NCI-H187 (cell line): ENCODE results near the gene SNX5.
"Not testable (repeated sequence)": the region's sequence is repeated elsewhere in the genome, so short reads cannot be mapped to it uniquely, and the experiment has no call there.

Source experiments
- DNase-seq, 2 experiments: peaks; one replicate each; lab custom pipeline; 2025; lab: John Stamatoyannopoulos, UW

The SNX5 gene

DNA sequence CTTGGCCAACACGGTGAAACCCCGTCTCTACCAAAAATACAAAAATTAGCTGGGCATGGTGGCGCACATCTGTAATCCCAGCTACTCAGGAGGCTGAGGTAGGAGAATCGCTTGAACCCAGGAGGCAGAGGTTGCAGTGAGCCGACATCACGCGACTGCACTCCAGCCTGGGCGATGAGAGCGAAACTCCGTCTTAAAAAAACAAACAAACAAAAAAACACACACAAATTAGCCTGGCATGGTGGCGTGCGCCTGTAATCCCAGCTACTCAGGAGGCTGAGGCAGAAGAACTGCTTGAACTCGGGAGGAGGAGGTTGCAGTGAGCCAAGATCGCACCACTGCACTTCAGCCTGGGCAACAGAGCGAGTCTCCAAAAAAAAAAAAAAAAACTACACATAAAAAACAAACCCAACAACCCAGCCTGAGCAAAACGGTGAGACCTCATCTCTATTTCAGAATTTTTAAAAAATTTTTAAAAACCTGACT, 8.2 kb downstream of the SNX5 start:
- not testable (repeated sequence) for DNase-seq

GRCh38 chr20:17959257-17959627, 9.4 kb downstream of the SNX5 start:
- no peak for DNase-seq

DNA sequence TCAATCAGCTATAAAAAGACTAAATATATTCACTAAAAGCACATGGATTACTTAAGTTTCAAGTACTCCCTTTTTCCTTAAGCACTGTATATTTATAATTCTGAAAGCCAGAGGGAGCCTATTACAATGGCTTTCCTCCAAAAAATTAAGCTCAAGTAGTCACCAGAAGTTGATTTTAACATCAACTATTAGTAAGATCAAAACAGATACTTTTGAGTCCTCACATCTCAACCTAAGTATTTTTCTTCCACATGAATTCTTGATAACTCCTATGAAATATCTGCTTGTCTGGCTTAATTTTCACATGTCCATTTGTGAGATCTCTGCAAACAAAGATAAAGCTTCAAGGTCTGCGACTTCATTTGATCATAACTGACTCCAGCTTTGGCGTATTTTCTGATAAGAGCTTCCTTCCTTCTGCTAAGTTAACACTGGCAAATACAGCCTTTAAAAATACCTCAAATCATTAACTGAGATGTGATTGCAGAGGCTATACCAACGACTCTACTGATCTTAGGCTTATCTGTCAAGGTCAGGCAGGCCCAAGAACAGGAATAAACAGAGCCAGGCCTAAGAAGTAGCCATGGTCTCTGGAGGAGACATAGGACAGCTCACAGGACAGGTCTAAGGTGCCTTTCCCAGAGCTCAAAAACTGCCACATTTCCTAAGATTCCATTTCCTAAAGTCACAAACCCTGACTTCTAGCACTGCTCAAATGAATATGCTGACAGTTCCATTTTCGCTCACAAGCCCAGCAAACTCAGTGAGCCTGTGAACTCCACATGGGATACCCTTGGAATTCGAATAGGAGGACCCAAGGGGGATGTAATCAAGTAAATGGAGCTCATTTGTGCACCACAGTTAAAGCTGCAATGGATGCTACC, 10.0 kb downstream of the SNX5 start:
- DNase-seq: no peak

GRCh38 chr20:17957505-17958363, 10.9 kb downstream of the SNX5 start:
- no peak for DNase-seq

DNA sequence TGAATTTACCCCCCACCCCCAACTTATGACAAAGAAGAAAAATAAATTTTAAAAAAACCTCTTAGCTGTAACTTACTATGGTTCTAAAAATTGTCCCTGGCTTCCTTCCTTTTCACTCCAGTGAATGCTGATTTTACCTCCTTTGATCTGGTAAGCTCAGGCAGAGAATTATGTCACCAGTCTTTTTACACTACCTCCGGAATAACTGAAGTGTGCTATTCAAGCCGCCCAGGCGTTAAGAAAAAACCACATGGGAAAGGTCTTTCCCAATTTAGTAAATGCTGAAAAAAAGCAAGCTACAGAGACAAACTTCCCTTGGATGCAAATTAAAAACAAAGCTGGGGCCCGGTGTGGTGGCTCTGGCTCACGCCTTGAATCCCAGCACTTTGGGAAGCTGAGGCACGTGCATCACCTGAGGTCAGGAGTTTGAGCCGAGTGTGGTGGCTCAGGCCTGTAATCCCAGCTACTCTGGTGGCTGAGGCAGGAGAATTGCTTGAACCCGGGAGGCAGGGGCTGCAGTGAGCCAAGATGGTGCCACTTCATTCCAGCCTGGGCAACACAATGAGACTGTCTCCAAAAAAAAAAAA, 12.4 kb downstream of the SNX5 start:
- DNase-seq: no peak

DNA sequence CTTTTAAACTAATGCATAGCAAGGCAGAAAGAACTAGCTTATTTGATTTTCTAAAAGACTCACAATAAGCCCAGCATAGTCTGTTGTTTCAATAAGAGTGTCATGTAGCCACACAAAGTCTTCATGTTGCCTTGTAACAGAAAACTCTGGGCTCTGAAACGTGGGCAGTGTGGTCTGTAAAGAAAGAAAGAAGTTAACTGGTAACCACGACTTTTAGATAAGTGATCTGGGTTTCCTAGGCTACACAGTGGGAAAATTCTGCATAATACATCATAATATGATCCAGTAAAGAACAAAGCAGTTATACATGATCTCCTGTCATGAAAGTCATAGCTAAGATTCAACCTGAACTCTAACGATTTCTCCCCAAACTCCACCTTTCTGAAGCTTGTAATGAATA, 13.3 kb downstream of the SNX5 start:
- no peak for DNase-seq

DNA sequence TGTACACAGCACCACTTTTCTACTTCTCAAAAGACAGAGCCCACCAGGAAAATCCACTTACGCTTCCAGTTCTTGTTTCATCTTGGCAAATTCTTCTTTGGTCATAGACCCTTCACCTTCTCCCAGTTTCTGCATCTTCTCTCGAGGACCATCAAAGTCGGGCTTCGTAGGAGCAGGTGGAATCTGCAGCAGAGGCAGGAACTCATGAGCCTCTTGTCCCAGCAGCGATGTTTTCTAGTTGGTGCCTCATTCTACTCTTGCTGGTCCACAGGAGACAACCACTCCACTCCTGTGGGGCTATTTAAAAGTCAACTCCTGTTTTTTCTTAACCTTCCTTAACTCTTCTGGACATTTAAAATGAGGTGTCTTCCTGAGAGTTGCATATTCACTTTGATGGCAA, 14.7 kb downstream of the SNX5 start:
- no peak for DNase-seq

GRCh38 chr20:17952692-17953684, 15.6 kb downstream of the SNX5 start:
- no peak for DNase-seq

DNA sequence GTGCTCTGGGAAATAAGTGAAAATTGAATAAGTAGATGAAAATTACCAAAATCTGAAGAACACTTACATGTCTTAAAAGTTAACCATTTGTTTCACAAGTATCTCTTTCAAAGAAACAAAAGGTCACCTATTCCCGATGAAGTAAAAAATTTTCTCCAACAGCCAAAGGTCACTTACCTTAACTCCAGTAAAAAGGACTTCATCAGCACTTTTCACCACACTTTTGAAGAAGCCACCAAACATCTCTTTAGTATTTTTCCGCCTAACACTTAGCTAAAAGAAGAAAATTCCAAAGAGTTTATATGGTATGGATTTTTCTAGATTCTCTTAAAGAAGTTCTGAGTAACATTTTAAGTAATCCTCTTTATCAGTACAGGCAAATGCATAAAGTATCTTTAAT, 17.3 kb downstream of the SNX5 start:
- DNase-seq: no peak

- no peak for DNase-seq
Measured at GRCh38 chr20:17950670-17951069, 17.9 kb downstream of the SNX5 start.

DNA sequence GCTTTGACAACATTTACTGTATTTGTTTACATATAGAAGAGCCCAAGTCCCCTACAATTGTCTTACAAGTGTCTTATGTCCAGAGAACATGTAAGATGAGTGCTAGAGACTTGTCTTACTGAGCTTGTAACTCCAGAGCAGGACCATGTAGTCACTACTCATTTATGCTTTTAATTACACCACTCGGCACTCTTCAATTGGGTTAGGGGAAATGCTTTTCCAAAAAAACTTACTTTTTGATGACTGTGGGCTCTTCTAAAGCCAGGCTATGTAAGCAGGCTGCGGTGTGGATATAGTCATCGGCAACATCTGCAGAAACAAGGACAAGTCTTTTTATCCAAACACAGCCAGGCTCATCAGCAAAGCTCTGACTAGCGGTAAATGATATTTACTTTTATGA, 18.7 kb downstream of the SNX5 start:
- no peak for DNase-seq

GRCh38 chr20:17948442-17948841, 20.2 kb downstream of the SNX5 start:
- no peak for DNase-seq

DNA sequence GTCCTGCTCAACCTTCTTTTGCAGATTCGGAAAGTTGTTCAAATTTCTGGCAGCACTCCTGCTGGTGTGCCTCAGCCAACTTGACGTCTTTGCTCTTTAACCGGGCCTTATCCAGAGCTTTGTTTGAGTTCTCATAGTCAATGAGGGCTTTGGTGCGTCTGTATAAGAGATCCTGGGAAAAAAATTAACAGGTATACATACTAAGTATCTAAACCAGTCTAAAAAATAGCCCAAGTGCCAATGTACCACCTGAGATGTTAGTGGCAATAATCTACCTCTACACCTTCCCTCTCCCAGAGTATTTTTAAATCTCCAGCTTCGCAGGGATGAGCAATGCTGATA, 21.1 kb downstream of the SNX5 start:
- DNase-seq: no peak

DNA sequence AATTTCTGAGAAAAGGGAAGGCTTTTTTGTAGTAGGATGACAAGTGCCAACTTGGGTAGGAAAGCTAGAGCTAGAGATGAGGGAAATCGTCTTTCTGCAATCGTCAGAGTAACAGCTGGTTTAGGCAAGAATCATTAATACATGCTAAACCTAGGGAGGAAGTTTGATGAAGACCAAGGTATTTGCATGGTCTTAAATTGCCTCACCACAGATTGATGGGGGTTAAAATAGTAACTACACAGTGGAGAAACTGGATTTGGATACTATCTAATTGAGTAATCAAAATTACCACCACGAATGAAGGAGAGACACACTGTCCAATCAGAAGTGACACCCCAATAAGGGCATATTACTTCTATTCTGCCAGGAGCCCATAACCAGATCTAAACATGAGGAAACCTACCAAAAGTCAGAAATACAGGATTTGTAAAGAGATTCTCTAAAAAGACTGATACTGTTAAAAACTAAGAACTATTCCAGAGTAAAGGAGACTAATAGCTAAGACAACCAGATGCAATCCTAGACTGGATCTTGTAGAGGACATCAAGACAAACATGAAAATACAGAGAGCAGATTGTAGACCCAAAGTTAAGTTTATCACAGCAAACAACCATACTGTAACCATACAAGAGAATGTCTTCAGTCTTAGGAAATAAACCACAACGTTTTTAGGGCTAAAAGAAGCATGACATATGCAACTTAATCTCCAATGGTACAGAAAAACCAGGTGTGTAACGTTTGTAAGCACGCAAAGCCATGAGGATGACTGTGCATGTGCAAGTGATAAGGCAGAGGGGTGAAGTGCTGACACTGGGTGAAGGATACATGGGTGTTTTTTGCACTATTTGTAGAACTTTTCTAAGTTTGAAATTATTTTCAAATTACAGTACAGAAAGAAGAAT, 21.8 kb downstream of the SNX5 start:
- no peak for DNase-seq

DNA sequence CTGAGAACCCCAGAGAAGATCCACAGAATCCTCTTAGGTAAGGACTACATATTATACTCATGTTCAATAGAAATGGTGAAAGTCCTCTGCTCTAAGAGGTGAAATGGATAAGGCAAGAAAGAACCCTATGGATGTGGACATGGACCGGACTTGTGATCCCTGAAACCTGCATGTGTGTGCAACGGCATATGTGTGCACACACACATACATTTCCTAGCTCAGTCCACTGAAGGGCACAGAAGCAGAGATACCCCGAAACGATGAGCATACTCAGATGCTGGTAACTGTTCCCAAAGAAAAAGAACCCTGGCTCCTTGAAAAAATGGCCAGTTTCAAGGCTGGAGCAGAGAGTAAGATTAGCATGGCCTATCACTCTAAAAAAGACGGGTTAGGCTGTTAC, 22.6 kb downstream of the SNX5 start:
- no peak for DNase-seq

- DNase-seq: no peak
Measured at GRCh38 chr20:17944854-17945474, 23.6 kb downstream of the SNX5 start.

DNA sequence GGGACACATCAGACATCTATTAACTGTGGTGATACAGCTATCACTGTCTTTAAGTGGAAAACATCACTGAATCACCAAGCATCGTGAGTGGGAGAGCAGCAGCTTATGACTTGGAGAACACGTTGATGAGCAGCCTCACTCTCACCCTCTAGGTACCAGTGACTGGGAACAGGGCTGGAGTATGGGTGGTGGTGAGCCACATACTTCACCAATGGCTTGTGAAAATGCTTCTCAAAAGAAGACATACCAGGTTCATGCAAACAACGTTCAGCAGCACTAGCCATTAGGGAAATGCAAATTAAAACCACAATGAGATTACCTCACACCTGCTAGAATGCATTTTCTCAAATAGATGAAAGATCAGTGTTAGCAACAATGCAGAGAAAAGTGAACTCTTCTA, 25.3 kb downstream of the SNX5 start:
- no peak for DNase-seq

DNA sequence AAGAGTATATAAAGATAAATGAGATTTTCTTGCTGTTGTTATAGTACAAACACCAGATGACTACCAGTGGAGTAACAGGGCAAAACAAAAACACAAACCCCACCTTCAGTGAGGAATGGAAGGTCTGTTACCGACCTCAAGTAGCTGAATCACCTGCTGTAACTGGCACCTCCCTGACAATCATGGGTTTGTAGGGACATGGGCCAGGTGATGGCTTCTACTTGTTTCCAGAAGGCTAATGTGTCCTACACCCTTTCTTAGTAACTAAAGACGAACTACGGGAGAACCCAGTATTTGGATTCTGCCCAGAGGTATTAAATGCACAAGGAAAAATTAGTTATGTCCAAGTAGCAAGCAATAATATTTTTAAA, 26.8 kb downstream of the SNX5 start:
- DNase-seq: no peak

- DNase-seq: no peak
Measured at GRCh38 chr20:17941087-17941825, 27.3 kb downstream of the SNX5 start.
